ENCODE measurements around the gene ATP9B.

Gene ATP9B

DNA sequence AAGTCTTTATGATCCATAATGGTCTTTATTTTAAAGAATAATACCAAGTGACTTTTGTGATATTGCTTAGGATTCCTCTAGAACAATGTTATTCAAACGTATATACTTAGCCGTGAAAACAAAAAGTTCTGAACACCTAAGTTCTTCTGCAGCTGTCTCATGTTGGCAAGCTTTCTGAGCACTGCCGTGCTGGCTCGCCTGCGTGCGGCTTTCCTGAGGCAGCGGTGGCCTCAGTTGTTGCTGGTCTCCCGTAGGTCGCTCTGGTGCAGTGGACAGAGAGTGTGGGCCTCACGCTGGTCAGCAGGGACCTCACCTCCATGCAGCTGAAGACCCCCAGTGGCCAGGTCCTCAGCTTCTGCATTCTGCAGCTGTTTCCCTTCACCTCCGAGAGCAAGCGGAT is 259.7 kb downstream of the ATP9B start (continued):
- TF ChIP-seq ZNF175 (tag by site-specific recombination; IDR thresholded peaks at IDR 0.05) (no peak), ZNF24 (tag by site-specific recombination; IDR thresholded peaks at IDR 0.05) (no peak), ZNF138 (tag by site-specific recombination; IDR thresholded peaks at IDR 0.05; ENCODE audit: borderline replicate concordance) (no peak), ZNF248 (tag by site-specific recombination; IDR thresholded peaks at IDR 0.05) (no peak), ZNF629 (tag by site-specific recombination; IDR thresholded peaks at IDR 0.05) (no peak), YY2 (tag by site-specific recombination; IDR thresholded peaks at IDR 0.05) (no peak)

DNA sequence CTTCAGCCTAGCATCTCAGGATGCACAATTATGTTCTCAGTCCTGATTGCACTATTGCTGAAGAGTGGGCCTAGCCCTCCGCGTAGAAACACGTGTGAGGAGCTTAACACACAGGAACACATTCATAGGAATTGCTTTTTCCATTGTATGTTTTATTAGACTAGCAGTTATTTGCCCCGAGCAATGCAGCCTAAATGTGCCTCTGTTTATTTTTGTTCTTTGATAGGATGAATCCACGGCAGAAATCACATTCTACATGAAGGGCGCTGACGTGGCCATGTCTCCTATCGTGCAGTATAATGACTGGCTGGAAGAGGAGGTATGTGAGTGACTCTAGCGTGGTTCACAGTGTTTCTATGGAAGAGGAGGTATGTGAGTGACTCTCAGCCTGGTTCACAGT is 260.6 kb downstream of the ATP9B start:
- ChIA-PET CTCF (interaction anchor here (1.0 kb wide), 1 partner anchor 12 kb away, joined by 4 read pairs; no protein-coding TSS in a partner anchor), POLR2A (no interaction called here)
- H3K9me3 ChIP-seq (ENCODE audit: control insufficient read depth, insufficient read depth, low read depth, low read length) = no peaks in the 10 kb centered on the region

More for the DNA sequence above, 260.6 kb downstream of the ATP9B start:
- Histone ChIP-seq H3K4me1 (ENCODE audit: control insufficient read depth, insufficient read depth, low read length) (no peaks in the 10 kb centered on the region), H3K27ac (ENCODE audit: extremely low read depth, low read depth, low read length) (no peak overlapping the region), H3K36me3 (ENCODE audit: control insufficient read depth in 2 of 2, insufficient read depth in 1 of 2, low read length in 2 of 2) (peaks cover 3 to 7% of the 10 kb centered on the region in 2 experiments), H3K4me3 (ENCODE audit: low read depth, low read length) (no peak overlapping the region)
- TF ChIP-seq ZSCAN23 (tag by site-specific recombination; IDR thresholded peaks at IDR 0.05) (no peak), ZNF707 (tag by site-specific recombination; IDR thresholded peaks at IDR 0.05) (no peak), GFI1B (tag by site-specific recombination; IDR thresholded peaks at IDR 0.05) (no peak), ATF2 (tag by site-specific recombination; IDR thresholded peaks at IDR 0.05; ENCODE audit: low read depth) (no peak), ZNF777 (tag by site-specific recombination; IDR thresholded peaks at IDR 0.05; ENCODE audit: borderline replicate concordance) (no peak), ZBTB44 (tag by site-specific recombination; IDR thresholded peaks at IDR 0.05) (no peak), EGR2 (tag by site-specific recombination; IDR thresholded peaks at IDR 0.05; ENCODE audit: low read depth) (no peak), ZSCAN30 (tag by site-specific recombination; IDR thresholded peaks at IDR 0.05) (no peak), PRDM4 (tag by site-specific recombination; IDR thresholded peaks at IDR 0.05) (no peak), ZBTB7A (tag by site-specific recombination; IDR thresholded peaks at IDR 0.05; ENCODE audit: low read depth) (no peak), ZNF202 (tag by site-specific recombination; IDR thresholded peaks at IDR 0.05; ENCODE audit: borderline replicate concordance) (no peak), ZNF112 (tag by site-specific recombination; IDR thresholded peaks at IDR 0.05) (no peak), ZNF391 (tag by site-specific recombination; IDR thresholded peaks at IDR 0.05; ENCODE audit: borderline replicate concordance, low read depth) (no peak), ZNF37A (tag by site-specific recombination; IDR thresholded peaks at IDR 0.05) (no peak), ZNF133 (tag by site-specific recombination; IDR thresholded peaks at IDR 0.05) (no peak), ZNF626 (tag by site-specific recombination; IDR thresholded peaks at IDR 0.05) (no peak), ZNF660 (tag by site-specific recombination; IDR thresholded peaks at IDR 0.05) (no peak), ZSCAN16 (tag by site-specific recombination; IDR thresholded peaks at IDR 0.05) (no peak)

Data from HEK293 (cell line).